GM10248 (cell line): ENCODE measurements around the gene HS3ST5.

Experiments used
- CTCF ChIA-PET: fragments of 300-600 bp; sonication (Branson Sonifier 250); formaldehyde crosslinking; extraction: SDS; loops from one replicate; lab custom pipeline; 2021; ENCODE audit warnings: antibody characterized with exemption; lab: Yijun Ruan, JAX
- POLR2A ChIA-PET: fragments of 350-650 bp; sonication (Branson Sonifier 250); formaldehyde crosslinking; extraction: SDS; loops from one replicate; lab custom pipeline; 2020; ENCODE audit warnings: antibody characterized with exemption; lab: Yijun Ruan, JAX
- DNase-seq: peaks from one replicate; pipeline ENCODE4 v3.0.0; 2012; ENCODE audit errors: extremely low spot score
- TF ChIP-seq, protein P1 (sequence below): IDR thresholded peaks from 2 replicates; pipeline ENCODE4 v1.5.1; 2012; ENCODE audit warnings: mild to moderate bottlenecking, low read depth; ENCODE audit errors: extremely low read depth, missing control alignments, control extremely low read depth

The HS3ST5 gene

DNA sequence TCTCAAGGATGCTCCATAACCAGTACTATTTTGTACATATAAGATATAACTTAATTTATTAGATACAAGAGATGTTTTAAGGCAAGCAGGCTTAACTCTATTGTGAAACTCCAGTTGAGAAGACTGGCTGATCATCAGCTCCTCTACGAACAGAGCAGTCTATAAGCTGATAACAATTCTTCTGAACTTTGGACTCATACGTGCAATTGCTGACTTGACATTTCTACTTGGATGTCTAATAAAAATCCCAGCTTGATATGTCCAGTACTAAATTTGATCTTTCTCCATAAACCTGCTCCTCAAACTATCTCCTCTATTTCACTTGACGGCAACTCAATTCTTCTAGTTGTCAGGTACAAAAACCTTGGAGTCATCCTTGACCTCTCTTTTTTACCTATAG, 141.9 kb downstream of the HS3ST5 start:
- ChIA-PET CTCF (no interaction called here), POLR2A (no interaction called here)
- no peak for DNase-seq
- TF ChIP-seq, protein P1, sequence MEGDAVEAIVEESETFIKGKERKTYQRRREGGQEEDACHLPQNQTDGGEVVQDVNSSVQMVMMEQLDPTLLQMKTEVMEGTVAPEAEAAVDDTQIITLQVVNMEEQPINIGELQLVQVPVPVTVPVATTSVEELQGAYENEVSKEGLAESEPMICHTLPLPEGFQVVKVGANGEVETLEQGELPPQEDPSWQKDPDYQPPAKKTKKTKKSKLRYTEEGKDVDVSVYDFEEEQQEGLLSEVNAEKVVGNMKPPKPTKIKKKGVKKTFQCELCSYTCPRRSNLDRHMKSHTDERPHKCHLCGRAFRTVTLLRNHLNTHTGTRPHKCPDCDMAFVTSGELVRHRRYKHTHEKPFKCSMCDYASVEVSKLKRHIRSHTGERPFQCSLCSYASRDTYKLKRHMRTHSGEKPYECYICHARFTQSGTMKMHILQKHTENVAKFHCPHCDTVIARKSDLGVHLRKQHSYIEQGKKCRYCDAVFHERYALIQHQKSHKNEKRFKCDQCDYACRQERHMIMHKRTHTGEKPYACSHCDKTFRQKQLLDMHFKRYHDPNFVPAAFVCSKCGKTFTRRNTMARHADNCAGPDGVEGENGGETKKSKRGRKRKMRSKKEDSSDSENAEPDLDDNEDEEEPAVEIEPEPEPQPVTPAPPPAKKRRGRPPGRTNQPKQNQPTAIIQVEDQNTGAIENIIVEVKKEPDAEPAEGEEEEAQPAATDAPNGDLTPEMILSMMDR = no peak

- TF ChIP-seq, protein P1 = no peak
- CTCF ChIA-PET = interaction anchor here (1.1 kb wide), 1 partner anchor 16 kb away, joined by 3 read pairs; no protein-coding TSS in a partner anchor
- no peak for DNase-seq
- POLR2A ChIA-PET = interaction anchor here (0.9 kb wide), 1 partner anchor 549 kb away, joined by 3 read pairs; no protein-coding TSS in a partner anchor
These were observed 147.0 kb downstream of the HS3ST5 start for GRCh38 chr6:114195631-114196403.

DNA sequence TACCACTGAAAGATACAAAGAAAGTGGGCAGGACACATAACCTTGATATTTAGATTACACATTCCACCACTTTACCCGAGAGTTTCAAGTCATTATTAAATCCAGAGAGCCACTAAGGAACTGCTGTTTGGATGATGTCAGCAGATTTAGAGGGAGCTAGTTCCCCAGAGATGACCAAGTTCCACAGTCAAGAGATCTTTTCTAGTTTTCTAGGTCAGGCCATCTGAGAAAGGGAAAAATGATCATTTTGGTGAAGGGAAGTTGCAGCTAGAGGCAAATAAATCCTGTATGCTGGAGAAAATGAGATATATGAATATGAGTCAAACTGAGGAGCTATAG, 147.8 kb downstream of the HS3ST5 start:
- TF ChIP-seq, protein P1 = no peak
- CTCF ChIA-PET = no interaction called here

DNA sequence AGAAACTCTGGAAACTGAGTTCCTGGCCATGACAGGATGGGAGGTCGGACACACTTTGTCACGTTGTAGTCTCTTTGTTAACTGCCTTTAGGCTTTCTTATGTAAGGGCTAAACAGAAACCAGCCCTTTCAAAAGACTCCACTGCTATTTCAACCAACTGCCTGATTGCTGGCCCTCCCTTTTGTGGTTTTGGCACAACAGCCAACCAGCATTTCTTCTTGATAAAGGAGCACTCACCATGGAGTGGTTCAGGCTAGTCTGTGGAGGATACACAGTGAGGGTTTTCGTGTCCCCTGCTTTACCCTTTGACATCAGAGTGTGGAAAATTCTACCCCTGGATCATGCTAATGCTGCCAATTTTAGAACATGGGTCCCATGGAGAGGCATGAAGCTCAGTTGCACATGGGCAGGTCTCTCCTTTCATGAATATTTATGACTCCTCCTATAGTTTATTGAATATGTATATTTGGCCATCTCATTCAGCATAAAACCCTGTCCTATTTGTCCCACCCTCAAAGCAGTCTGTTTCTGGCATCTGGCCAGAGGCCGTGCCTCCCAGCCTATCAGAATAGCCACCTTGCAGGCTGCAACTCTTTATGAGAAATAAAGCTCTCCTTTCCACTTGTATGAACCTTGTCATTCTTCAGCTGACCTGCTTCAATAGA, 148.3 kb downstream of the HS3ST5 start:
- no peak for DNase-seq
- POLR2A ChIA-PET = no interaction called here
- CTCF ChIA-PET = no interaction called here
- TF ChIP-seq, protein P1 = no peak

More for the DNA sequence above, 147.8 kb downstream of the HS3ST5 start:
- POLR2A ChIA-PET = no interaction called here
- DNase-seq = no peak

GRCh38 chr6:114187563-114187962, 155.3 kb downstream of the HS3ST5 start:
- CTCF ChIA-PET = interaction anchor here (1.7 kb wide), 1 partner anchor 27 kb away, joined by 3 read pairs; no protein-coding TSS in a partner anchor
- TF ChIP-seq, protein P1 = no peak
- DNase-seq = no peak
- POLR2A ChIA-PET = no interaction called here

GRCh38 chr6:114181664-114182063, 161.2 kb downstream of the HS3ST5 start:
- ChIA-PET CTCF (interaction anchor here (1.5 kb wide), 1 partner anchor 11 kb away, joined by 4 read pairs; no protein-coding TSS in a partner anchor), POLR2A (no interaction called here)
- DNase-seq = no peak
- TF ChIP-seq, protein P1 = no peak
